Neural cell (in vitro differentiated cells): ENCODE results near the gene TSPAN32. TPM values are rescaled to one million over a fixed set of nuclear protein-coding genes. Genes with fewer than 3 reads are reported as not detected.

Source experiments
- H2AFZ ChIP-seq: fragments of 200-600, 300-800 bp; sonication (generic), shearing (Covaris generic); 2 replicates; pipeline ENCODE4 v1.6.0; 2014; ENCODE audit warnings: low read depth, mild to moderate bottlenecking, antibody characterized with exemption, low read length, moderate library complexity
- H3F3A ChIP-seq: fragments of 200-600 bp; shearing (Covaris generic); 2 replicates; pipeline ENCODE4 v1.6.1; 2016; ENCODE audit warnings: mild to moderate bottlenecking, moderate library complexity, mixed read lengths, antibody characterized with exemption, low read length; ENCODE audit not compliant: insufficient read depth, poor library complexity, severe bottlenecking
- H3K27ac ChIP-seq: fragments of 200-600, 300-800 bp; sonication (generic), shearing (Covaris generic); 2 replicates; pipeline ENCODE4 v1.5.1; 2014; ENCODE audit warnings: mild to moderate bottlenecking, low read length, moderate library complexity
- H3K27me3 ChIP-seq: fragments of 300-800, 200-600 bp; sonication (generic), shearing (Covaris generic); 2 replicates; pipeline ENCODE4 v1.6.0; 2014; ENCODE audit warnings: mild to moderate bottlenecking, low read depth, low read length, moderate library complexity; ENCODE audit not compliant: insufficient read depth
- H3K36me3 ChIP-seq: fragments of 300-800, 200-600 bp; sonication (generic), shearing (Covaris generic); 2 replicates; pipeline ENCODE4 v1.5.1; 2014; ENCODE audit warnings: mild to moderate bottlenecking, antibody characterized with exemption, low read length, moderate library complexity; ENCODE audit not compliant: insufficient read depth
- H3K4me2 ChIP-seq: fragments of 300-800, 200-600 bp; sonication (generic), shearing (Covaris generic); 2 replicates; pipeline ENCODE4 v1.6.0; 2014; ENCODE audit warnings: mild to moderate bottlenecking, low read length
- H3K4me3 ChIP-seq: fragments of 300-800, 200-600 bp; sonication (generic), shearing (Covaris generic); 2 replicates; pipeline ENCODE4 v1.5.1; 2014; ENCODE audit warnings: mild to moderate bottlenecking, low read length, moderate library complexity
- H3K79me2 ChIP-seq: fragments of 200-600 bp; shearing (Covaris generic); replicated peaks from 2 replicates; pipeline ENCODE4 v1.6.0; 2014; ENCODE audit warnings: mild to moderate bottlenecking, low read length, moderate library complexity; ENCODE audit not compliant: insufficient read depth
- H3K9ac ChIP-seq: fragments of 300-800, 200-600 bp; sonication (generic), shearing (Covaris generic); 2 replicates; pipeline ENCODE4 v1.6.1; 2016; ENCODE audit warnings: mild to moderate bottlenecking, low read length, mixed read lengths
- H3K9me2 ChIP-seq: fragments of 200-600 bp; shearing (Covaris generic); 2 replicates; pipeline ENCODE4 v1.6.1; 2016; ENCODE audit warnings: mild to moderate bottlenecking, low read length, mixed read lengths; ENCODE audit not compliant: insufficient read depth
- H3K9me3 ChIP-seq: fragments of 200-600, 300-800 bp; sonication (generic), shearing (Covaris generic); 2 replicates; pipeline ENCODE4 v1.6.1; 2016; ENCODE audit warnings: mild to moderate bottlenecking, mixed run types, low read length, moderate library complexity, mixed read lengths
- H4K20me1 ChIP-seq: fragments of 200-600 bp; shearing (Covaris generic); 2 replicates; pipeline ENCODE4 v1.6.1; 2016; ENCODE audit warnings: mild to moderate bottlenecking, mixed run types; ENCODE audit not compliant: insufficient read depth
- CTCF ChIP-seq: fragments of 450-650 bp; IDR thresholded peaks from 2 replicates; pipeline ENCODE4 v1.5.1; 2014; ENCODE audit warnings: antibody characterized with exemption, mild to moderate bottlenecking, moderate library complexity; ENCODE audit not compliant: poor library complexity, severe bottlenecking
- EP300 ChIP-seq: fragments of 450-650 bp; conservative IDR thresholded peaks from 2 replicates; pipeline ENCODE4 v1.6.1; 2014; ENCODE audit warnings: antibody characterized with exemption, mild to moderate bottlenecking, moderate library complexity; ENCODE audit not compliant: poor library complexity, severe bottlenecking
- EZH2 ChIP-seq: fragments of 200-600, 300-800 bp; shearing (Covaris generic), sonication (generic); IDR thresholded peaks from 2 replicates; pipeline ENCODE4 v1.6.1; 2014; ENCODE audit warnings: antibody characterized with exemption, low read length, borderline replicate concordance, mild to moderate bottlenecking; ENCODE audit not compliant: insufficient read depth, poor library complexity, severe bottlenecking
- MXI1 ChIP-seq: fragments of 450-650 bp; conservative IDR thresholded peaks from 2 replicates; pipeline ENCODE4 v1.6.1; 2014; ENCODE audit warnings: antibody characterized with exemption, mild to moderate bottlenecking; ENCODE audit not compliant: poor library complexity, severe bottlenecking
- POLR2AphosphoS5 ChIP-seq: IDR thresholded peaks from 2 replicates; pipeline ENCODE4 v1.6.1; 2012
- RAD21 ChIP-seq: fragments of 450-650 bp; conservative IDR thresholded peaks from 2 replicates; pipeline ENCODE4 v1.6.1; 2014; ENCODE audit warnings: antibody characterized with exemption, mild to moderate bottlenecking, moderate library complexity
- REST ChIP-seq: IDR thresholded peaks from 2 replicates; pipeline ENCODE4 v1.6.1; 2012; ENCODE audit warnings: borderline replicate concordance
- SMC3 ChIP-seq: fragments of 450-650 bp; conservative IDR thresholded peaks from 2 replicates; pipeline ENCODE4 v1.6.1; 2014; ENCODE audit warnings: antibody characterized with exemption, mild to moderate bottlenecking, moderate library complexity; ENCODE audit not compliant: poor library complexity
- TAF1 ChIP-seq: IDR thresholded peaks from 2 replicates; pipeline ENCODE4 v1.6.1; 2012; ENCODE audit warnings: low read depth
- polyA plus RNA-seq: library from polyadenylated mRNA; depleted of rRNA; stranded (reverse); fragments of >200 nt; gene quantifications from 2 replicates; pipeline ENCODE4 v1.2.3, GENCODE V29; 2014

Gene TSPAN32
- polyA plus RNA-seq, 1 donor from 2014 or later, result not detected

GRCh38 chr11:2299773-2300172 lies 2.0 kb upstream of the TSPAN32 start:
- no peaks in the 10 kb centered on the region for H3K9me3 ChIP-seq
- H3K9me2 ChIP-seq, result no peaks in the 10 kb centered on the region
- H3K4me2 ChIP-seq, result no peak overlapping the region
- no peaks in the 10 kb centered on the region for H3F3A ChIP-seq
- no peak overlapping the region for H3K27ac ChIP-seq
- H3K27me3 ChIP-seq, result no peaks in the 10 kb centered on the region
- H3K9ac ChIP-seq, result no peak overlapping the region
- no peaks in the 10 kb centered on the region for H4K20me1 ChIP-seq
- H2AFZ ChIP-seq, result no peak overlapping the region
- no peak overlapping the region for H3K4me3 ChIP-seq
- H3K36me3 ChIP-seq, result no peaks in the 10 kb centered on the region
- TF ChIP-seq EP300 (no peak), TAF1 (no peak)
- H3K79me2 ChIP-seq, result no peaks in the 10 kb centered on the region

GRCh38 chr11:2300290-2300935 lies 1.4 kb upstream of the TSPAN32 start:
- no peak for TF ChIP-seq TAF1
- no peak for TF ChIP-seq POLR2AphosphoS5
- TF ChIP-seq SMC3, result no peak
- TF ChIP-seq REST, result no peak
- TF ChIP-seq CTCF, result no peak
- no peak for TF ChIP-seq EZH2
- no peak for TF ChIP-seq RAD21
- TF ChIP-seq MXI1, result no peak
- TF ChIP-seq EP300, result no peak
- Histone ChIP-seq H3F3A (no peaks in the 10 kb centered on the region), H3K27me3 (no peaks in the 10 kb centered on the region), H2AFZ (no peak overlapping the region), H3K4me2 (no peak overlapping the region), H4K20me1 (no peaks in the 10 kb centered on the region), H3K79me2 (no peaks in the 10 kb centered on the region), H3K36me3 (no peaks in the 10 kb centered on the region), H3K27ac (no peak overlapping the region), H3K9me2 (no peaks in the 10 kb centered on the region), H3K4me3 (no peak overlapping the region), H3K9ac (no peak overlapping the region), H3K9me3 (no peaks in the 10 kb centered on the region)
